Fibroblast of villous mesenchyme (primary cell): ENCODE data around the gene SNTA1. TPM values are rescaled to one million over a fixed set of nuclear protein-coding genes. Genes with fewer than 3 reads are reported as not detected.
A peak's percentile ranks its signal among the peaks of the same experiment; 100 is the strongest.

Experiments
- DNase-seq: peaks from one replicate; pipeline ENCODE4 v3.0.0-alpha.2; 2010; ENCODE audit warnings: low read depth
- H3K4me3 ChIP-seq: 2 replicates; pipeline ENCODE4 v1.5.1; 2011; ENCODE audit warnings: low read depth, mild to moderate bottlenecking, low read length
- CTCF ChIP-seq: IDR thresholded peaks from 2 replicates; pipeline ENCODE4 v1.5.1; 2012; ENCODE audit warnings: low read depth, mild to moderate bottlenecking, low read length; ENCODE audit not compliant: insufficient read depth
- total RNA-seq: library from RNA; depleted of rRNA; stranded (reverse); fragments of >200 nt; gene quantifications from 2 replicates; pipeline ENCODE4 v1.2.3, GENCODE V29; 2012

SNTA1 gene
- total RNA-seq, 1 donor = 6.0 TPM

GRCh38 chr20:33372993-33373441, 70.5 kb downstream of the SNTA1 start:
- H3K4me3 ChIP-seq = no peak overlapping the region
- DNase-seq = peak; percentile 41
- no peak for TF ChIP-seq CTCF

DNA sequence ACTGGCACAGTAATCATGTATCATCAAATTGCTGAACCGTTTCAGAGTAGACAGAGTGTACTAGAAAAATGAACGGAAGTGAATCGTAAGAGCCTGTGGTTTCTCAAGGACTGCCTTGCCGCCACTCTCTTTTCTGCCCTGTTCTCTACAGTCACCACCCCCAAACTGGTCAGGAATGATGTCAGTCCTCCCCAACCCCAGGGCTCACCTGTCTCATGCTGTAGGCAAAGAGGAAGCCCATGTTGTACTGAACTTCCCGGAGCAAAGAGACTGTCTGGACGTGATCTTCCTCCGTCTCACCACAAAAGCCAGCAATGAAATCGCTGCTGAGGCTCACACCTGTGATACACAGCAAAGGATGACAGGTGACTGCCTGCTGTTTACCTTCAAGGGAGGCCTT, 73.3 kb downstream of the SNTA1 start:
- no peak overlapping the region for H3K4me3 ChIP-seq
- no peak for TF ChIP-seq CTCF
- DNase-seq = no peak

DNA sequence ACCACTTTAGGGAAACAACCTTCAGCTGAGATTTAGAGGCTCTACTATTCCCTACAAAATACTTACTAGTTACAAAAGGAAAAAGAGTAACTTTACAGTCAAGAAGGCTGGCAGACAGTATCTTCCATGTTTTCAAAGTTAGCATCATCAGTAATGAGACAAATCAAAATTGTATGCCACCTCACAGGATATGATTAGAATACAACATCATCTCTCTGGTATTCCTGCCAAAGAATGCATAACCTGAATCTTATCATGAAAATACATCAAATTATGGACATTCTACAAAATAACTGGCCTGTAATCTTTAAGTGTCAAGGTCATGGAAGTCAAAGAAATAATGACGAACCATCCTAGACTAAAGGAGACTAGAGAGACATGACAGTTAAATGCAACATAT, 80.7 kb downstream of the SNTA1 start:
- no peak overlapping the region for H3K4me3 ChIP-seq
- no peak for TF ChIP-seq CTCF
- DNase-seq = no peak

- DNase-seq = peak; percentile 57
- TF ChIP-seq CTCF = no peak
Observed at GRCh38 chr20:33359399-33360261, 83.9 kb downstream of the SNTA1 start.

More at GRCh38 chr20:33359399-33360261, 83.9 kb downstream of the SNTA1 start:
- no peak overlapping the region for H3K4me3 ChIP-seq

Other genes starting within 250 kb of the SNTA1 start
- not detected in 2 replicates for gene BPIFA3, start 226.4 kb downstream of the SNTA1 start, total RNA-seq
- gene BPIFA1, start 207.8 kb downstream of the SNTA1 start, total RNA-seq = not detected in 2 replicates
- gene BPIFB1, start 160.5 kb downstream of the SNTA1 start, total RNA-seq = not detected in 2 replicates
- 19.3 and 22.5 TPM in 2 replicates for gene CDK5RAP1, start 42.2 kb downstream of the SNTA1 start, total RNA-seq
- 4.8 and 5.6 TPM in 2 replicates for gene CBFA2T2, start 46.3 kb upstream of the SNTA1 start, total RNA-seq
- under 0.01 and 0.32 TPM in 2 replicates for gene C20orf144, start 218.6 kb upstream of the SNTA1 start, total RNA-seq
- gene ACTL10, start 223.2 kb upstream of the SNTA1 start, total RNA-seq = 1.7 and 2.6 TPM in 2 replicates
- 22.0 and 23.8 TPM in 2 replicates for gene NECAB3, start 230.7 kb upstream of the SNTA1 start, total RNA-seq
- gene E2F1, start 242.6 kb upstream of the SNTA1 start, total RNA-seq = 7.1 and 7.3 TPM in 2 replicates